ENCODE results near the gene VPS18.

VPS18 gene

DNA sequence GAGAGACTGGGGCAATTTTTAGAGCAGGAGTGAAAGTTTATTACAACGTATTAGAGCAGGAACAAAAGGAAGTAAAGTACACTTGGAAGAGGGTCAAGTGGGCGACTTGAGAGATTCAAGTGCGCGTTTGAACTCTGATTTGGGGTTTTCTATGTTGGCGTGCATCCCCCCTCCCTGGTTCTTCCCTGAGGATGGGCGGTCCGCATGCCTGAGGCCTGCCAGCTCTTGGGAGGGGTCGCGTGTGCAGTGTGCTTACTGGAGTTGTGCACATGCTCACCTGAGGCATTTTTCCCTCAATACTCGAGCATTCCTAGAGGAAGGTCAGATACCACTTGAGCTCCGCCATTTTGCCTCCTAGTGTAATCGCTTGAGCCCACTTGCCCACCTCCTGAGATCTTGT, 48.6 kb downstream of the VPS18 start:
- TF ChIP-seq, protein P1, sequence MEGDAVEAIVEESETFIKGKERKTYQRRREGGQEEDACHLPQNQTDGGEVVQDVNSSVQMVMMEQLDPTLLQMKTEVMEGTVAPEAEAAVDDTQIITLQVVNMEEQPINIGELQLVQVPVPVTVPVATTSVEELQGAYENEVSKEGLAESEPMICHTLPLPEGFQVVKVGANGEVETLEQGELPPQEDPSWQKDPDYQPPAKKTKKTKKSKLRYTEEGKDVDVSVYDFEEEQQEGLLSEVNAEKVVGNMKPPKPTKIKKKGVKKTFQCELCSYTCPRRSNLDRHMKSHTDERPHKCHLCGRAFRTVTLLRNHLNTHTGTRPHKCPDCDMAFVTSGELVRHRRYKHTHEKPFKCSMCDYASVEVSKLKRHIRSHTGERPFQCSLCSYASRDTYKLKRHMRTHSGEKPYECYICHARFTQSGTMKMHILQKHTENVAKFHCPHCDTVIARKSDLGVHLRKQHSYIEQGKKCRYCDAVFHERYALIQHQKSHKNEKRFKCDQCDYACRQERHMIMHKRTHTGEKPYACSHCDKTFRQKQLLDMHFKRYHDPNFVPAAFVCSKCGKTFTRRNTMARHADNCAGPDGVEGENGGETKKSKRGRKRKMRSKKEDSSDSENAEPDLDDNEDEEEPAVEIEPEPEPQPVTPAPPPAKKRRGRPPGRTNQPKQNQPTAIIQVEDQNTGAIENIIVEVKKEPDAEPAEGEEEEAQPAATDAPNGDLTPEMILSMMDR (IDR thresholded peaks at IDR 0.05) = no peak
- no peak for DNase-seq
- peaks cover 44% of the 10 kb centered on the region for H3K27me3 Mint-ChIP-seq (ENCODE audit: low read depth, poor library complexity)
- H3K9me3 Mint-ChIP-seq = no peaks in the 10 kb centered on the region
- H3K4me1 Mint-ChIP-seq = peaks cover 39% of the 10 kb centered on the region
- H3K36me3 Mint-ChIP-seq (ENCODE audit: low read depth) = no peaks in the 10 kb centered on the region
- H3K4me3 Mint-ChIP-seq = peak overlapping the region; percentile 75
- H3K27ac Mint-ChIP-seq = no peak overlapping the region

DNA sequence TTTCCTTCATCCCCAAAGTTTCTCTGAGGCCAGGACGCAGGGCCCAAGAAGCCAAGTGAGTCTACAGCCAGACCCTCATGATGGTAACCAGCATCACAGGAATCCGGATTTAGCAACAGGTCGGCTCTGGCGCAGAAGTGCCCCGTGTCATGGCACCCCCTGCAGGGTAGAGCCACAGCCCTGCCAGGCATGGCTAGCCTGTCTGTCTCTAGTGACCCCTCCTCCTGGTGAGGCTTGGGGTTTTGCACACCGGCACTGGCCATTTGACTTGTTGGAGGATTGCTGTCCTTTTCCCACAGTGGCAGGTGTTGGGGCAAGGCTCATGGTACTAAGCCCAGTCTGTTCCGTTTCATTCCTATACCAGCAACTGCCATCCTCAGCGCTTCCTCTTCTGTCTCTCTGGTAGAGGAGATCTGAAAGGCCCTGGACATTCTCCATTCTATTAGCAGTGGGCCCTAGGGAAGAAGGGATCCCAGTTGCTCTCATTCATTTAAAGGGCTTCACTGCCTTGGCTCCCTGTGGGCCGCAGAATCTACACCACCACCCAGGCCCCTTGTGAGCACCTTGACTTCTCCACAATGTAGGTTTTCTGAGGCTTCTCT, 49.6 kb downstream of the VPS18 start:
- peaks cover 39% of the 10 kb centered on the region for H3K27me3 Mint-ChIP-seq (ENCODE audit: low read depth, poor library complexity)
- TF ChIP-seq, protein P1 (IDR thresholded peaks at IDR 0.05) = no peak
- no peak for DNase-seq
- H3K27ac Mint-ChIP-seq = no peak overlapping the region
- peaks cover 36% of the 10 kb centered on the region for H3K4me1 Mint-ChIP-seq
- H3K4me3 Mint-ChIP-seq = no peak overlapping the region
- no peaks in the 10 kb centered on the region for H3K36me3 Mint-ChIP-seq (ENCODE audit: low read depth)
- no peaks in the 10 kb centered on the region for H3K9me3 Mint-ChIP-seq

DNA sequence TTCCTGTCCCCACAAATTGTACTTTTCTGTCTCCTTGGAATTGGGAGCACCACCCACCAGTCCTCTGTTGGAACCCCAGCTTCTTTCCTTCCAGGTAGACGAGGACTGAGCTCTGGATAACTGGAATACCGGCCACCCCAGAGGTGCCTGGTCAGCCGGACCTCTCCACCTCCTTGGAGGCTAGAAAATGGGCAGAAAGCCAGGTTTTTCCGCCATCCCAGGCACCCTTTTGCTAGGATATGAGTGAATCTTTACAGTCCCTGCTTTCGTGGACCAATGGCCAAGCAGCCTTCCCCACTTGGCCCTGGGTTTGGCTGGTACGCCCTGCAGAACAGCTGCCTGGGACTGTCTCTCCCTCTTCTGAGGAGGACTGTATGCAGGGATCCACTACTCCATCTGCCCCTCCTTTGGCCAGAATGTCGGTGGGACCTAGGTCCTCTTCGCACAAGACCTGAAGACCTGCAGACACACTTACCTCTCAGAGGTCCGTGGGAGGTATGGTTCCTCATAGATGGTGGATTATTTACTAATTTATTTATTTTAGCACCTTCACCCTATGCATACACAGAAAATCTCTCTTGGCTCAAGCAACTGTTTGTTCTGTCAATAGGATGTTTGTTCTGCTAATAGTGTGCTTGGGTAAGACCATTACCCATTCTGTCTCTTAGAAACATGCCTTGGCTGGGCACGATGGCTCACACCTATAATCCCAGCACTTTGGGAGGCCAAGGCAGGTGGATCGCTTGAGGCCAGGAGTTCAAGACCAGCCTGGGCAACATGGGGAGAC, 50.5 kb downstream of the VPS18 start:
- no peaks in the 10 kb centered on the region for H3K9me3 Mint-ChIP-seq
- no peak for DNase-seq
- TF ChIP-seq, protein P1 (IDR thresholded peaks at IDR 0.05) = no peak
- peaks cover 28% of the 10 kb centered on the region for H3K4me1 Mint-ChIP-seq
- no peak overlapping the region for H3K4me3 Mint-ChIP-seq
- peaks cover 42% of the 10 kb centered on the region for H3K27me3 Mint-ChIP-seq (ENCODE audit: low read depth, poor library complexity)
- no peaks in the 10 kb centered on the region for H3K36me3 Mint-ChIP-seq (ENCODE audit: low read depth)
- H3K27ac Mint-ChIP-seq = no peak overlapping the region

DNA sequence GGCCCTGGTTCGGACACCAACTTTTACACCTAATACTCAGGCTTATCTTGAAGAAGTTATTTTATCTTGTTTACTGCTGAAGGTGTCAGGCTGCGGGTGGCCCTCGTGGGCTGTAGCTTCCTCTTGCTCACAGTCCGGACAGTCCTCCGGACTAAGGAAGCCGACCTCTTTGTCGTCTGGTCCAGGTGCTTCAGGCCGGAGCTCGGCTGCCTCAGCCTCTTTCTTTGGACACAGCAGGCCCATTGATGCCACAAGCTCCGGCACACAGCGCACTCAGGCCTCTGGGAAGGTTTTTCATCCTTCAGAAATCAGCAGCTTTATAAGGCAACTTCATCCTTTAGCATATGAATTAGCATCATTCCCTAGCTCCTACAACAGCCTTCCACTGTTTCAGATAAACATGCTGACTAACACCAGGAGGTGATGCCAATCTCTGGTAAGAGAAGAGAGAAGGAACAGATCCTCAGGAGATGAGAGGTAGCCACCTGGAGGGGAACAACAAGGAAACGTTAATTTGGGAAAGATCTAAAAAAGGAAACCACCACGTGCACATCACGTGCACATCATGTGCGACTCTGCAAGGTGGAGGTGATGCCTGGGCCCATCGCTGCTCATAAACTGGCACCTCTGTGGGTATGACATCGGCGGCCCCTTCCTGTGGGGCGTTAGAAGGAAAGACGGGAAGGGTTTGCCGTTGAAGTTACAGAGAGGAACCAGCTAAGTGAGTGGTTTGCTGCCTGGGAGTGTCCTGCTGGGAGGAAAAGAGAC, 54.6 kb downstream of the VPS18 start:
- no peak overlapping the region for H3K4me3 Mint-ChIP-seq
- TF ChIP-seq, protein P1 (IDR thresholded peaks at IDR 0.05) = no peak
- DNase-seq = no peak
- peaks cover 45% of the 10 kb centered on the region for H3K27me3 Mint-ChIP-seq (ENCODE audit: low read depth, poor library complexity)
- H3K36me3 Mint-ChIP-seq (ENCODE audit: low read depth) = no peaks in the 10 kb centered on the region
- no peaks in the 10 kb centered on the region for H3K9me3 Mint-ChIP-seq
- H3K27ac Mint-ChIP-seq = no peak overlapping the region
- H3K4me1 Mint-ChIP-seq = peaks cover 13% of the 10 kb centered on the region

DNA sequence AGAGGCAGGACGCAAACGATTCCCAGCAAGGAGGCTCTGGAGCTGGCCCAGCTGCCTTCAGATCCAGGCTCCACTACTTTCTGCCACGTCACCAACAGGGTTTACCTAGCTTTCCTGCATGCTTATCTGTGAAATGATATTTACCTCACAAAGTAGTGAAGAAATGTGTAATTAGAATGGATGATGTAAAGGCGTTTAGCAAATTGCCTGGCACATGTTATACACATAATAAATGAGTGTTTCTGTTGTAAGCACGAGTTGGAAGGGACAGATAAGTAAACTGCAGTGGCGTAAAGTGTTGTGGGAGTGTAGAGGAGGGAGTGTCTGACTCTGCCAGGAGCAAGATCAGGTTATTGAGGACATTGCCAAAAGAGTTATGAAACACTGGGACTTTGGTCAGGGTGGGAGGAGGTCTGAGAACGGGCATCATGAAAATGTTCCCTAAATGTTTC, 55.5 kb downstream of the VPS18 start:
- Mint-ChIP-seq H3K9me3 (no peaks in the 10 kb centered on the region), H3K36me3 (ENCODE audit: low read depth) (no peaks in the 10 kb centered on the region), H3K27ac (no peak overlapping the region), H3K4me1 (peaks cover 20% of the 10 kb centered on the region), H3K27me3 (ENCODE audit: low read depth, poor library complexity) (peaks cover 46% of the 10 kb centered on the region), H3K4me3 (no peak overlapping the region)
- TF ChIP-seq, protein P1 (IDR thresholded peaks at IDR 0.05) = no peak
- no peak for DNase-seq
